Right renal cortex interstitium (tissue), 3 donors: ENCODE data around the gene DNAAF5. TPM values are rescaled to one million over a fixed set of nuclear protein-coding genes. Genes with fewer than 3 reads are reported as not detected.
A peak's percentile ranks its signal among the peaks of the same experiment; 100 is the strongest.

Experiments used
- DNase-seq, 3 donors: peaks; one replicate each; pipeline ENCODE4 v3.0.0-alpha.2; 2013; ENCODE audit warnings: low read depth in 3 of 3, low spot score in 2 of 3
- polyA plus RNA-seq, 3 donors: library from polyadenylated mRNA; unstranded; fragments of 120-200 nt; gene quantifications; one replicate each; pipeline ENCODE4 v1.2.1, GENCODE V29; 2013; ENCODE audit not compliant: insufficient read length in 3 of 3

Gene DNAAF5
- 10 to 100 TPM; 27.7 to 29.2 (median 28.0) TPM for polyA plus RNA-seq

DNA sequence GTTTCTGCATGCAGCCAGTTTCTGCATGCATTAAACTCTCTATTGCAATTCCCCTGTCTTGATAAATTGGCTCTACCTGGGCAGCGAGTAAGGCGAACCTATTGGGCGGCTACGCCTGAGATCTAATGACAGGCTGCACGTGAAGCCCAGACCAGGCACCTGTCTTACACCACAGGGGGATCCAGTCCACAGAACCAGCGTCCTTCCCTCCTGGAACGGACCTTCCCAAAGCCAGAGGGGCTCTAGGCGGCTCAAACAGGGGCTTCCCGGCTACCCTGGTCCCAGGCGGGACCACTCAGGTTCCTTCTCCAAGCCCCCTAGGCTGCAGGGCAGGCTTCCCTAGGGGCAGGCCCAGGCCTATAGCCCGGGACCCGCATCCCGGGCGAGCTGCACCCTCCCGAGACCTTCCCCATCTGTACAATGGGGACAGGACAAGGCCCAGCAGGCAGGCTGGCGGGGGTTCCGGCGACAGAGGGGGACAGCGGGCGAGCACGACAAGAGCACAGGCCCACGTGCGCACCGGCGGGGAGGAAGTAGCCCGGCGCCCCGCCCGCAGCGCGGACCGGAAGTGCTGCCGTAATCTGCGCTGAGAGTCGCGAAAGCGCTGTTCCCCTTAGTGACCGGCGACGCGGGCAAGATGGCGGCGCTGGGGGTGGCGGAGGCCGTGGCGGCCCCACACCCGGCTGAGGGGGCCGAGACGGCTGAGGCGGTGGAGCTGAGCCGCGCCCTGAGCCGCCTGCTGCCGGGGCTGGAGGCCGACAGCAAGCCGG is at the start of gene DNAAF5:
DNAAF5 (plus strand) TSS at position 616 of the 770 bp plus-strand sequence; CDS start at position 638, 22 bp downstream.
- DNase-seq: peak in 2 of 3 donors; percentile 60 to 75

DNA sequence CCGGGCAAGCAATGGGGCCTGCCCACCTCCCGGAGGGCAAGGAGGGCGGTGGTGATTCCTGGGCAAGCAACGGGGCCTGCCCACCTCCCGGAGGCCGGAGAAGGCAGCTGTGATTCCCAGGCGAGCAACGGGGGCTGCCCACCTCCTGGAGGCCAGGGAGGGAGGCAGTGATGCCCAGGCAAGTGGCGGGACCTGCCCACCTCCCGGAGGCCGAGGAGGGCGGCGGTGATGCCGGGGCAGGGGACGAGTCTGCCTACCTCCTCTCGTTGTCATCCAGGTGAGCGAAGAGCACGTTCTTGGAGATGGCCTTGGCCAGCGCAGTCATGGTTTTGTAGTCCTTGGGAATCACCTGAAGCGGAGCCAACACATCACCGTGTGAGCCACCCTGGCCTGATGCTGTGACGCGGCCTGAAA is 49.5 kb upstream of the DNAAF5 start:
- no peak for DNase-seq

DNA sequence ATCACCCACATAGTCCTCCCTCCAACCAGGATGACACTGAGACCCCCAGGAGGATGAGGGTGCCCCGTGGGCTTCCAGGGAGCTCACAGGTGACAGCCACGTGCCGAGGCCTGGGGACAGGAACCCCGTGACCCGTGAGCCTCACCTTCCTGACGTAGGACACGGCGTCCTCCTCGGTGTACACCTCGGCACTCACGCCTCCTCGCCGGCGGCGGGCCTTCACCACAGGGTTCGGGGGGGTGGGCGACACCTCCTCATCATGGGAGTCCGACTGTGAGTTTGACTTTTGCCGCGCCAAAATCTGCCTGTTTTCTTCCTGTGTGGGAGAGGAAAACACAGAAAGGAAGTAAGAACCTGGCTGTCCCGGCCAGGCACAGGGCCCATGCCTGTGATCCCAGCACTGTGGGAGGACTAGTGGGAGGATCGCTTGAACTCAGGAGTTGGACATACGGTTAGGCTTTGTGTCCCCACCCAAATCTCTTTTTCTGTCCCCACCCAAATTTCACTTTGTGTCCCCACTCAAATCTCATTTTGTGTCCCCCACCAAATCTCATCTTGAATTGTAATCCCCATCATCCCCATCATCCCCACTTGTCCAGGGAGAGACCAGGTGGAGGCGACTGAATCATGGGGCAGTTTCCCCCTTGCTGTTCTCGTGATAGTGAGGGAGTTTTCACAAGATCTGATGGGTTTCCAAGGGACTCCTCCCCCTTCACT is 45.9 kb upstream of the DNAAF5 start:
- DNase-seq: no peak

DNA sequence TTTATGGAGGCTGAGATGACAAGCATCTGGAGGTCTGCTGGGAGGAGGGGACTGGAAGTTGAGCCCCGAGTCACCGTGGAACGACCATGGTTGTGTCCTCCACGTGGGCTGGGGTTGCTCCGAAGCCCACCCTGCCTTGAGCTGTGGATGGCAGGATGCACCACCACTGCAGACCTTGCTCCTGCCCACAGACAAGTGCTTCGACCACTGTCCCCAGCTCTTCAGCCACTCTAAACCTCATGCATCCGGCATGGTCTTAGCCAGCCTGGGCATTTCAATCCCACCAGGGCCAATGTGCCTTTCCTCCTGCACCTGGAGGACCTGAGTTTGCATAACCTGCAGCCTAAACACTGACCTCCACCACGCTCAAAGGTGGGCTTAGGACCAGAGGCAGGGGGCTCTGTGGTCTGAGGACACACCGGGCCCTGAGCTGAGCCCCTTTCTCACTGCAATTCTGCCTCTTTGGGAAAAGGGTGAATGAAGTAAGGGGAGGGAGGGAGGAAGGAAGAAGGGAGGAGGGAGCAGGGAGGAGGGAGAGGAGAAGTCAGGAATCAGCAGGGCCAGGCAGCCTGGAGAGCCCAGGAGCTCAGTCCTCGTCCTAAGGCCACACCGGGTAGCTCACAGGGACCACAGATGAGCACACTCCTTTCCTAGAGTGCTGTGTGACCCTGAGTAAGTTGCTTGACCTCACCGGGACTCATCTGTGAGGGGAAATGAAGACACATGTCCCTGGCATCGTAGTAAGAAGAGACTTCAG is 44.8 kb upstream of the DNAAF5 start:
- no peak for DNase-seq

- DNase-seq: no peak
These were observed 43.7 kb upstream of the DNAAF5 start for GRCh38 chr7:682810-683209.

- no peak for DNase-seq
These were observed 42.8 kb upstream of the DNAAF5 start for GRCh38 chr7:683526-684205.

- DNase-seq: no peak
These were observed 42.1 kb upstream of the DNAAF5 start for GRCh38 chr7:684416-684815.

DNA sequence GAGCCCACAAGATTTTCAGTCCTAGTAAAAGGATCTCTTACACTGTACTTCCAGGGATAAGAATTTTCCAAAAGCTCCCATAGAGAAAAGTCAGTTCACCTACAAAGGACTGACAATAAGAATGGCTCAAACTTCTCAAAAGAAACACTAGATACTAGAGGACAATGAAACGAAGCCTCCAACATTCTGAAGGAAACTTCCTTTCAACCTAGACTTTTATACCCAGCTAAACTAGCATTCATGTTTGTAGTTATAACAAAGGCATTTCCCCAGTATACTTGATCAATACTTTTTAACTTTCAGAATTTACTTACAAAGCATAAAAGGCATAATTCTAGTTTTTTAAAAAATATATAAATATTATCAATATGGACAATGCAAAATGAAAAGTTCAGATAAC is 41.0 kb upstream of the DNAAF5 start:
- DNase-seq: no peak

GRCh38 chr7:690478-691360 is 35.8 kb upstream of the DNAAF5 start:
- no peak for DNase-seq

DNA sequence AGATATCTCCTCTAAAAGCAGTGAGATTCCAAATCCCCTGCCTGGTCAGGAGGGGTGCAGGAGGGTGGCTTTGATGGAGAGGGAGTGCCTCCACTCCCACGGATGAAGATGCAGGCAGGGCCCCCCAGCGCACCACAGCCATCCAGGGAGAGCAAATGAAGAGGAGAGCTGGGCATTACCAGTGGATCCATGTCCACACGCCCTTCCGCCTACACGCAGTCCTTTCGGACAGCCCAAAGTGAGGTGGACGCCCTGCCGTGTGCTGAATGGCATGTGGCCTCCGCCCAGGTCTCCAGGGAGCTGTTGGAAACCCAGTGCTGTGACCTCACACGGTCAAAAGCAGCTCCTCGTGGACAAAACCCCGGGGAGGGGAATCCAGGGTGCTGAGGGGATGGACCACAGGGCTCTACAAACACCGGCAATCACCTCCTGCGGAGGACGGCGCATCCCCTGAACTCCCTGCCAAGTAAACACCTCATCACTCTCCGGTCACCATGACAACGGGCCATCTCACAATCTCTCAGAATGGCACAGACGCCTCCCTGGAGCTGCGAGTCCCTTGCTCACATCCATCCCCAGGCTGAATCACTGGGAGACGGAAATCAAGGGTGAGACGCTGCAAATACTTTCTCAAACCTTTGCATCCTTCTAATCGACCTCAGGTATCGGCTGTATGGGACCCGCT is 35.0 kb upstream of the DNAAF5 start:
- DNase-seq: no peak

GRCh38 chr7:693280-693679 is 33.2 kb upstream of the DNAAF5 start:
- DNase-seq: no peak

GRCh38 chr7:696426-696811 is 30.1 kb upstream of the DNAAF5 start:
- no peak for DNase-seq

- no peak for DNase-seq
These were observed 29.5 kb upstream of the DNAAF5 start for GRCh38 chr7:696812-697551.

DNA sequence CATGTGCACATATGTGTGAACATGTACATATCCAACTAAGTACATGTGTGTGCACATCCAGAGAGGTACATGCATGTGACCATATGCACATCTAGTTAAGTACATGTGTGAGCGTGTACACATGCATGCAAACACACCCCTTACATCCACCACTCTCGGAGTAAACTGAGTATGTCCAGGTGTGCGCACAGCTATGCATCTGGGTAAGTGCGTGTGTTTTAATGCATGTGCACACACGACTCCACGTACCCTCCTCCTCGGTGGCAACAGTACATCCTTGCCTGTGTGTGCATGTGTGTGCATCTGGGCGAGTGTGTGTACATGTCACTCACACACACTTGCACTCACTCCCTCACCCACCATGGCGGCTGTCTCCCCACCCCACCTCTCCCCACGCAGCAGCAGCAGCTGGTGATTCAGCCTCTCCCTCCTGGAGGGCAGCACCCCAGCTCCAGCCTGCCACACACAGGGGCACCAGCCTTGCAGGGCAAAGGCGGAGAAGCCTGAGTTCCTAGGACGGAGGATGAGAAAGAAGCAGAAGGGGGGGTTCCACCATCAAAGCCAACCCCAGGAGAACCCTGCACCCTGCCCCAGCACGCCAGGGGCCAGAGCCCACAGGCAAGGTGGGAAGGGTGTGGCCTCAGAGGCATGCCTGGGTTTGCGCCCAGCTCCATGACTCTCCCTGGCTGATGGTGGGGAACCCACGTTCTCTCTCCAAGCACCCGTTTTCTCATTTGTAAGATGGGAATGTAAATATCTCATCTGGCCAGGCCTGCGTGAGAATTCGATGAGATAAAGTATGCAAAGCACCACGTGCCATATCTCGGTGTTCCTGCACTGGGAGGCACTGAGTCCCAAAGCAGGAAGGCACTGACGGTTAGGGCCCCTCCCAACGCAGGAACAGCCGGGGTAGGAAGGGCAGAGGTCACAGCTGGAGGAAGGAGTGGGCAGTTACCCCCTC is 27.7 kb upstream of the DNAAF5 start:
- no peak for DNase-seq

- no peak for DNase-seq
These were observed 26.9 kb upstream of the DNAAF5 start for GRCh38 chr7:699476-700170.

DNA sequence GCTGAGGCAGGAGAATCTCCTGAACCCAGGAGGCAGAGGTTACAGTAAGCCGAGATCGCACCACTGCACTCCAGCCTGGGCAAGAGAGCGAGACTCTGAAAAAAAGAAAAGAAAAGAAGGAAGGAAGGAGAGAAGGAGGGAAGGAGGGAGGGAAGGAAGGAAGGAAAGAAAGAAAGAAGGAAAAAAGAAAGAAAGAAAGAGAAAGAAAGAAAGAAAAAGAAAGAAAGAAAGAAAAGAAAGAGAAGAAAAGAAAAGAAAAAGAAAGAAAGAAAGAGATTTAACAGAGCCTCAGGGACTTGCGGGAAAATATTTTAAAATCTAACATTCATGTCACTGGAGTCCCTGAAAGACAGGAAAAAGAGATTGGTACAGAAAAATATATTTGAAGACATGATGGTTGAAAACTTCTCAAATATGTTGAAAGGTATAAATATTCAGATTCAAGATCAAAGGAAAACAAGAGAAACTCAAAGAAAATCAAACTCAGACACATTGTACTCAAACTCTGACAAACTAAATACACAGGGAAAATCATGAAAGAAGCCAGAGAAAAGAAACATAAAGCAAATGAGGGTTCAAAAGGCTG is 25.3 kb upstream of the DNAAF5 start:
- no peak for DNase-seq
